ENCODE measurements around the gene TRAPPC2B. TPM values are rescaled to one million over a fixed set of nuclear protein-coding genes. Genes with fewer than 3 reads are reported as not detected.

The TRAPPC2B gene
- polyA plus RNA-seq, 1 donor (not counting 4 experiments of a cell fraction or from before 2014, with no cell fraction given) = 20.8 TPM

GRCh38 chr19:57395710-57396109, 32.4 kb downstream of the TRAPPC2B start:
- TF ChIP-seq CTCF (optimal IDR thresholded peaks at IDR 0.05 in 1 of 3, IDR thresholded peaks at IDR 0.05 in 1 of 3, conservative IDR thresholded peaks at IDR 0.05 in 1 of 3; ENCODE audit: extremely low read depth in 1 of 3, insufficient read depth in 2 of 3, low read length in 3 of 3) (no peak), EZH2 (IDR thresholded peaks at IDR 0.05; ENCODE audit: low read length) (no peak)
- Histone ChIP-seq H3K9ac (ENCODE audit: control insufficient read depth, extremely low read depth, insufficient read depth, low read length) (no peak overlapping the region), H3K4me2 (ENCODE audit: control insufficient read depth, extremely low read depth, insufficient read depth, low read depth, low read length) (no peak overlapping the region), H3K36me3 (ENCODE audit: control insufficient read depth in 2 of 2, extremely low read depth in 1 of 2, insufficient read depth in 2 of 2, low read length in 2 of 2) (peaks cover 12 to 21% of the 10 kb centered on the region in 2 experiments), H4K20me1 (ENCODE audit: control insufficient read depth, extremely low read depth, insufficient read depth, low read length) (no peaks in the 10 kb centered on the region), H3K9me3 (ENCODE audit: control insufficient read depth, low read depth, low read length) (no peaks in the 10 kb centered on the region), H3K27ac (ENCODE audit: control insufficient read depth, insufficient read depth, low read length) (no peak overlapping the region), H3K79me2 (ENCODE audit: control insufficient read depth, insufficient read depth, low read length) (peaks cover 33% of the 10 kb centered on the region), H3K9me1 (ENCODE audit: control insufficient read depth, extremely low read depth, insufficient read depth, low read length) (no peaks in the 10 kb centered on the region), H3K4me3 (ENCODE audit: control insufficient read depth in 2 of 3, extremely low read depth in 1 of 3, insufficient read depth in 2 of 3, low read depth in 1 of 3, low read length in 3 of 3) (no peak overlapping the region), H2AFZ (ENCODE audit: control insufficient read depth, low read length) (no peak overlapping the region), H3K27me3 (ENCODE audit: control insufficient read depth, extremely low read depth, insufficient read depth, low read length) (no peaks in the 10 kb centered on the region), H3K4me1 (ENCODE audit: control insufficient read depth, extremely low read depth, insufficient read depth, low read length) (no peaks in the 10 kb centered on the region)
- dilution Hi-C loops (cut with MboI; ENCODE audit: extremely low pct_ligation_motif_present, low sequenced_read_pairs) = no loop called here
- FAIRE-seq (no peak), DNase-seq (ENCODE audit: low read depth, low spot score) (no peak)

- Histone ChIP-seq H3K9me1 (ENCODE audit: control insufficient read depth, extremely low read depth, insufficient read depth, low read length) (no peaks in the 10 kb centered on the region), H3K9ac (ENCODE audit: control insufficient read depth, extremely low read depth, insufficient read depth, low read length) (no peak overlapping the region), H3K4me1 (ENCODE audit: control insufficient read depth, extremely low read depth, insufficient read depth, low read length) (no peaks in the 10 kb centered on the region), H3K9me3 (ENCODE audit: control insufficient read depth, low read depth, low read length) (no peaks in the 10 kb centered on the region), H4K20me1 (ENCODE audit: control insufficient read depth, extremely low read depth, insufficient read depth, low read length) (no peaks in the 10 kb centered on the region), H2AFZ (ENCODE audit: control insufficient read depth, low read length) (no peak overlapping the region), H3K27me3 (ENCODE audit: control insufficient read depth, extremely low read depth, insufficient read depth, low read length) (no peaks in the 10 kb centered on the region), H3K4me2 (ENCODE audit: control insufficient read depth, extremely low read depth, insufficient read depth, low read depth, low read length) (no peak overlapping the region), H3K4me3 (ENCODE audit: control insufficient read depth in 2 of 3, extremely low read depth in 1 of 3, insufficient read depth in 2 of 3, low read depth in 1 of 3, low read length in 3 of 3) (no peak overlapping the region), H3K79me2 (ENCODE audit: control insufficient read depth, insufficient read depth, low read length) (peaks cover 9% of the 10 kb centered on the region), H3K27ac (ENCODE audit: control insufficient read depth, insufficient read depth, low read length) (no peak overlapping the region), H3K36me3 (ENCODE audit: control insufficient read depth in 2 of 2, extremely low read depth in 1 of 2, insufficient read depth in 2 of 2, low read length in 2 of 2) (peaks cover 12 to 21% of the 10 kb centered on the region in 2 experiments)
- FAIRE-seq (no peak), DNase-seq (ENCODE audit: low read depth, low spot score) (no peak)
- dilution Hi-C loops (cut with MboI; ENCODE audit: extremely low pct_ligation_motif_present, low sequenced_read_pairs) = no loop called here
- TF ChIP-seq CTCF (optimal IDR thresholded peaks at IDR 0.05 in 1 of 3, IDR thresholded peaks at IDR 0.05 in 1 of 3, conservative IDR thresholded peaks at IDR 0.05 in 1 of 3; ENCODE audit: extremely low read depth in 1 of 3, insufficient read depth in 2 of 3, low read length in 3 of 3) (no peak), EZH2 (IDR thresholded peaks at IDR 0.05; ENCODE audit: low read length) (no peak)
Observed at GRCh38 chr19:57398868-57399267, 35.5 kb downstream of the TRAPPC2B start.

All from keratinocyte (primary cell).